Adrenal gland (tissue), 5 donors: Measurements from ENCODE around the gene LIG1.

Experiments
- CTCF ChIP-seq, 6 experiments: fragments of 450-650 bp in 4 of 6; fragments of 200-600 bp in 2 of 6; sonication (generic) in 1 of 6; IDR thresholded peaks; 1 replicate in 5 of 6; 2 replicates in 1 of 6; pipeline versions ENCODE4 v1.5.1 to v1.8.0; 2016 to 2021; ENCODE audit warnings: antibody characterized with exemption in 6 of 6, mild to moderate bottlenecking in 2 of 6, moderate library complexity in 1 of 6
- POLR2A ChIP-seq, 2 donors: fragments of 450-650 bp; IDR thresholded peaks; one replicate each; pipeline ENCODE4 v1.6.1; 2017; ENCODE audit warnings: antibody characterized with exemption in 2 of 2, mild to moderate bottlenecking in 2 of 2, moderate library complexity in 1 of 2
- donor health status: DM: no; HTN: no; CAD: no.

GRCh38 chr19:48182434-48182833, 12.3 kb upstream of the LIG1 start:
- TF ChIP-seq CTCF (IDR thresholded peaks at IDR 0.05): no peak
- TF ChIP-seq POLR2A (IDR thresholded peaks at IDR 0.05): no peak
